Activated T-helper 1 cell treated with Interleukin-2 at 50 U/mL for 16 hours (primary cell): ENCODE data around the gene HYDIN.
"Not testable (repeated sequence)": the region's sequence is repeated elsewhere in the genome, so short reads cannot be mapped to it uniquely, and the experiment has no call there.

Experiments
- DNase-seq: peaks from one replicate; pipeline ENCODE4 v3.0.0-alpha.2; 2020; ENCODE audit warnings: low read depth

Gene HYDIN

GRCh38 chr16:70992511-70992910, 238.0 kb downstream of the HYDIN start:
- DNase-seq = not testable (repeated sequence)

- DNase-seq = not testable (repeated sequence)
These were observed 243.4 kb downstream of the HYDIN start for GRCh38 chr16:70987019-70987715.

DNA sequence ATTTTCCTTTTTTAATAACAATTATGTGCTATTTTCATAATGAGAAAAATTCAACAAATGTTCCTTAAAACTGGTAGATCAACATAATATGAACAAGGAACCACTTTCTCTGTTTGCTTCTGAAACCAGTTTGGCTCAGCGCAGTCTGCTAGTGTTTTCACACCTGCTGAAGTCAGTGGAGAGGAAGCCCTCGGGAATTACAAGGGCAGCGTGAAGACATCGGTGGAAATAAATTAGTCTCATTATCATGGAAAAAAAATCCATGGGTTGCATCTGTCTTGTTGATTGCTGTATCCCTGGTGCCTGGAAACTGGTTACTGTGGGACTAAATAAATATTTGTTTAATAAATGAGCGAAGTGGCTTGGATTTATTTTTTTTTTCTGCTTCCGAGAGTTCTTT, 245.8 kb downstream of the HYDIN start:
- DNase-seq = not testable (repeated sequence)

DNA sequence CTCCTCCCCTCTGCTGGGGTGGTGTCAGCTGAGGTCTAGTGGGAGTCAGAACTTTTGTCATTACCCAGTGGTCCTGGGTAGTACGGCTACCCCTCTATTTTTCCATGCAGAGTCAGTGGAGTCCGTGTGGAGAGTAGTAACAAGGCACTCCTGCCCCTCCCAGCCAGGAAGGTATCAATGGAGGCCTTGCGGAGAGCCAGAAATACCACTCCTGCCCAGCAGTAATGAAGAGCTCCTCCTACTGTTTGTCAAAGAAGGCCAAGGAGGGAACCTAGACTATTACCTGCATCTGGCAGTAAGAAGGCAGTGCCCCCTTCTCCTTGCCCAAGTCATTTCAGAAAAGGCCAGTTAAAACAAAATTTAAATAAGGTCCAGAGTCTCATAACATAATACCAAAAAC, 262.2 kb downstream of the HYDIN start:
- not testable (repeated sequence) for DNase-seq

- DNase-seq = not testable (repeated sequence)
These were observed 270.4 kb downstream of the HYDIN start for GRCh38 chr16:70960169-70960568.

DNA sequence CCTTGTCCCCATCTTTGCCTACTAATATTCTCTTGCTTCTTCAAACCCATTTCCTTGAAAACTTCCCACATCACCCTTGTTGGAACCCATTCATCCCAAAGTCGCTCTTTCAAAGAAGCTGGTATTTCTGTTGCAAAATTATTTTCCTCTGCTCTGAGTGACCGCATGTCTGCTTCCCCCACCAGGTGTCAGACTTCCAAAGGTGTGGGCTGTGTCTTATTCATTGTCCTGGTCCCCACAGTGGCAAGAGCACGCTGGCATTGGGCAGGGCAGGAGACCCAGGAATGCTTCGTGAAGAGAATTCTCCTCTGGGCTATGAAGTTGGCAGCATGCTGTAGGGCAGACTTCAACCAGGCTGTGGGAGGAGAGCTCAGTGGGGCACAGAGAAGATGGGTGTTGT, 275.6 kb downstream of the HYDIN start:
- DNase-seq = not testable (repeated sequence)

DNA sequence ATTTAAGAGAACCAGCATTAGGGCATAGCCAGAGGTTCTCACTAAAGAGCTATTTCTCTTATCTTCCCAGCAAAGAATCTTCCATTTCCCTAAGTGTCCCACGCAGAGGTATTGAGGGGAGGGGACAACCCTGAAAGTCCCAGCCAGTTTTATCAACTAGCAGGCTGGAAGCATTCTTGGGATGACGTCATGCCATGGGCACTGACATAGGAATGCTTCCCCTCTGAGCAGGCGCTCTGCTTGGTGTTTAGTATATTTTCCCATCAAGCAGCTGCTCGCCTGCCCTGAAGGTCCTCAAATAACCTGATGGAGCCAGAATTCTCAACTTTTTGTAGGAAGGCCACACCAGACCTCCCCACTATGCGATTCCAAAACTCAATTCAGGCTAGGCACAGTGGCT, 276.7 kb downstream of the HYDIN start:
- not testable (repeated sequence) for DNase-seq

- DNase-seq = not testable (repeated sequence)
These were observed 287.0 kb downstream of the HYDIN start for GRCh38 chr16:70943551-70943950.

DNA sequence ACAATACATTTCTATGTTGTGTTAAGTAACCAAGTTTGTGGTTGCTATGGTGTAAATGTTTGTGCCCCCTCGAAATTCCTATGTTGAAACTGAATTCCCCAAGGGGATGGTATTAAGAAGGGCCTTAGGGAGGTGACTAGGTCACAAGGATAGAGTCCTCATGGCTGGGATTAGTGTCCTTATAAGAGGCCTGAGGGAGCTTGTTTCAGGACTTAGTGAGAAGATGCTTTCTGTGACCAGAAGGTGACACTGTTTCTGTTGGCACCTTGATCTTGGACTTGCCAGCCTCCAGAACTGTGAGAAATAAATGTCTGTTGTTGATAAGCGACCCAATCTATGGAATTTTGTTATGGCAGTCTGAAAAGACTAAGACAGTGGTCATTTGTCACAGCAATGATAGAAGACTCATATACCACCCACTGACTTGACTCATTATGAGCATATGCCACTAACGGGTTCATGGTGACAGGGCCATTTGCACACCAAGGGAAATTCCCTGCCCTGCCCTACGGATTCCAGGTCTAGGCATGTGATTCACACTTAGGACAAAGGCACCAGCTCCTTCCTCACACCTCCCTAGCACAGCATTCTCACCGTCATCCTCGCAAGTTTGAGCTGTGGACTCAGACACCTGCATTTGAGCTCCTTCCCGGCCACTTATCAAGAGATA, 290.7 kb downstream of the HYDIN start:
- not testable (repeated sequence) for DNase-seq

DNA sequence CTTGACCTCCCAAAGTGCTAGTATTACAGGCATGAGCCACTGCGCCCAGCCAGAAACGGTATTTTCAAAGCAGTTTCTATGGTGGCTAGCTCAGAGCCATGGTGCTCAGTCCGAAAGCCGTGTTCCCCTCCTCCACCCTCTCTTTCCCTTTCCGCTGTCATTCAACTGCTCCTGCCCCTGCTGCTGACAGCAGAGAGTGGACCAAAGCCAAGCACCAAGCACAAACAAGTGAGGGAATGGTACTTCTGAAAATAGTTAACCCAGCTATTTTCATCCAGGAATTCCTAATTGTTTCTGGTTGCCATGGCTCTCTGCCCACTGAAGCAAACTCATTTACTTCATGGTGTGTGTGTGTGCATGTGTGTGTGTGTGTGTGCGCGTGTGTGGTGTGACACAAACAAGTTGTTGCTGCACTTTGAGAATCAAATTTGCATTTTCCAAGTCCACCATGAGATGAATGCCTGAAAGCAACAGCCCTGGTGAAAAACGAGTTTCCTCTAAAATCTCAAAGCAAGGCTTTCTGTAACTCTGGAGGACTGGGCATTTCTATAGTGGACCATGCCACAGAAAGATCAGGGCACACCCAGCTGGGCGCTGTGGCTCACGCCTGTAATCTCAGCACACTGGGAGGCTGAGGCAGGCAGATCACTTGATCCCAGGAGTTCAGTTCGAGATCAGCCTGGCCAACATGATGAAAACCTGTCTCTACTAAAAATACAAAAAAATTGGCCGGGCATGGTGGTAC, 293.6 kb downstream of the HYDIN start:
- DNase-seq = not testable (repeated sequence)

- not testable (repeated sequence) for DNase-seq
These were observed 295.2 kb downstream of the HYDIN start for GRCh38 chr16:70935325-70935724.

- not testable (repeated sequence) for DNase-seq
These were observed 296.8 kb downstream of the HYDIN start for GRCh38 chr16:70933746-70934145.

GRCh38 chr16:70930757-70931156, 299.8 kb downstream of the HYDIN start:
- DNase-seq = not testable (repeated sequence)

GRCh38 chr16:70922164-70922563, 308.4 kb downstream of the HYDIN start:
- not testable (repeated sequence) for DNase-seq

- not testable (repeated sequence) for DNase-seq
These were observed 309.9 kb downstream of the HYDIN start for GRCh38 chr16:70920661-70921060.

GRCh38 chr16:70888208-70888607, 342.3 kb downstream of the HYDIN start:
- not testable (repeated sequence) for DNase-seq

- not testable (repeated sequence) for DNase-seq
These were observed 345.9 kb downstream of the HYDIN start for GRCh38 chr16:70884652-70885051.

- DNase-seq = not testable (repeated sequence)
These were observed 348.2 kb downstream of the HYDIN start for GRCh38 chr16:70882311-70882710.

- not testable (repeated sequence) for DNase-seq
These were observed 352.6 kb downstream of the HYDIN start for GRCh38 chr16:70877895-70878294.

DNA sequence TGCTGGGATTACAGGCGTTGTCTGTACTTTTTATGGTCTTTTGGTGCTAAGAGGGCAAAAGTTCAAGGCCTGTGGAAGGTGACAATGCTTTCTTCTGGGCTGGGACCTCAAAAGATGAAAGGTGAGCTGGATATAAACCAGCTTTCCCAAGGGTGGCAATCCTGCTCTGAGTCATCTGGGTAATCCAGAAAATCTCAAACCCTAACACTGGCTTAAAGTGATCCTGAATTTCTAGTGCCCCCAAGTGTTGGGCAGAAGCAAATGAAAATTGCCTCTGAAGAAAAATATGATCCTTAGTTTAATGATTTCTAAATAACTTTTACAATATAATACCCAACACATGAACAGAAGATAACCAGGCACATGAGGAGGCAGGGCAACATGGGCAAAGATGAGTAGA, 354.1 kb downstream of the HYDIN start:
- DNase-seq = not testable (repeated sequence)

DNA sequence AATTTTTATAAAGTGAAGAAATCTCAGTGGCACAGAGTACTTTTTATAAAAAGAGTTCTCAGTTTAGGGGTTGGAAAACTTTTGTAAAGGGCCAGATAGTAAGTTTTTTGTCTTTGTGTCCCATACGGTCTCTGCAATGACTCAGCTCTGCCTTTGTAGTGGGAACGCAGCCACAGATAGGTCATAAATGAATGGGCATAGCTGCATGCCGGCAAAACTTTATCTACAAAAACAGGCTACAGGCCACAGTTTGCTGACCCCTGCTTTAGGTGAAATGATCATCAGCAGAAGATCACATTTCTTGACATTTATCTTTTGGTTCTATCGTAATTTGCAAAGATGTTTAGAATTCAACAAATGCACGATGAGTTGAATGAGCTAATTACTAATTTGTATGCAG, 365.8 kb downstream of the HYDIN start:
- DNase-seq = not testable (repeated sequence)

DNA sequence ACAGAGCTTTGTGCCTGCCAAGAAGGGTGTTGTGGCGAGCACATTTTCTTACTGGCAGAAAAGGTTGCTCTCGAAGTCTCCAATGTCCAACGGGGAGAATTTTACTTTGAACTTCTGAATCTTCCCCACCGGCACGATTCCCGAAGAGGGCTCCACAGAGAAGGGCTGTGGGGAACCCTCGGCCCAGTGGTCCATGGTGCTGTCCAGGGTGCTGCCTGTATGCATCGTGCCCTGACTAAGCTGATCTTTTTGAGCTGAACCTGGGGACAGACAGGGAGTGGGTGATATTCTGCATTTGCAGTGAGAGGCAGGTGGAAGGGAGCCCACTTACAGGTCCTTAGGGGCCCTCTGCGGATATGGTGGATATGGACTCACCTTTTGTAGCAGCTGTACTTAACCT, 368.5 kb downstream of the HYDIN start:
- not testable (repeated sequence) for DNase-seq

GRCh38 chr16:70851299-70851698, 379.2 kb downstream of the HYDIN start:
- DNase-seq = not testable (repeated sequence)
